T-helper 2 cell treated with Interferon-gamma antibody and Interleukin-4, amounts not matched to agents 5 μg/mL and 100 μg/mL, for 36 hours (primary cell): ENCODE data around the gene ABO.
"Not testable (repeated sequence)": the region's sequence is repeated elsewhere in the genome, so short reads cannot be mapped to it uniquely, and the experiment has no call there.

Experiments
- DNase-seq: peaks from one replicate; pipeline ENCODE4 v3.0.0; 2021; ENCODE audit warnings: low spot score
- H3K27ac Mint-ChIP-seq: one replicate; pipeline ENCODE4 v1.8.0; 2021; ENCODE audit warnings: mild to moderate bottlenecking, mixed read lengths
- H3K27me3 Mint-ChIP-seq: one replicate; pipeline ENCODE4 v1.8.0; 2021; ENCODE audit warnings: low read depth, mixed read lengths
- H3K36me3 Mint-ChIP-seq: one replicate; pipeline ENCODE4 v1.8.0; 2021; ENCODE audit warnings: low read depth, mixed read lengths
- H3K4me1 Mint-ChIP-seq: one replicate; pipeline ENCODE4 v1.8.0; 2021; ENCODE audit warnings: low read depth, mixed read lengths
- H3K4me3 Mint-ChIP-seq: one replicate; pipeline ENCODE4 v1.8.0; 2022; ENCODE audit warnings: mild to moderate bottlenecking, moderate library complexity, mixed read lengths
- H3K9me3 Mint-ChIP-seq: one replicate; pipeline ENCODE4 v1.8.0; 2021; ENCODE audit warnings: mixed read lengths

ABO gene

GRCh38 chr9:133208171-133208879 is 66.7 kb downstream of the ABO start:
- not testable (repeated sequence) for H3K4me3 Mint-ChIP-seq

GRCh38 chr9:133207540-133208170 is 67.3 kb downstream of the ABO start:
- H3K27me3 Mint-ChIP-seq: no peaks in the 10 kb centered on the region
- no peaks in the 10 kb centered on the region for H3K9me3 Mint-ChIP-seq
- H3K27ac Mint-ChIP-seq: no peak overlapping the region
- H3K4me1 Mint-ChIP-seq: no peaks in the 10 kb centered on the region
- H3K4me3 Mint-ChIP-seq: no peak overlapping the region
- H3K36me3 Mint-ChIP-seq: no peaks in the 10 kb centered on the region
- no peak for DNase-seq

More at GRCh38 chr9:133208171-133208879, 66.7 kb downstream of the ABO start:
- not testable (repeated sequence) for DNase-seq, H3K27me3 Mint-ChIP-seq, H3K4me1 Mint-ChIP-seq, H3K9me3 Mint-ChIP-seq, H3K36me3 Mint-ChIP-seq, H3K27ac Mint-ChIP-seq

- DNase-seq: no peak
- no peaks in the 10 kb centered on the region for H3K27me3 Mint-ChIP-seq
- no peaks in the 10 kb centered on the region for H3K36me3 Mint-ChIP-seq
- no peak overlapping the region for H3K27ac Mint-ChIP-seq
- H3K9me3 Mint-ChIP-seq: no peaks in the 10 kb centered on the region
- H3K4me3 Mint-ChIP-seq: no peak overlapping the region
- no peaks in the 10 kb centered on the region for H3K4me1 Mint-ChIP-seq
Measured at GRCh38 chr9:133207021-133207531, 67.9 kb downstream of the ABO start.

GRCh38 chr9:133205996-133206931 is 68.7 kb downstream of the ABO start:
- no peaks in the 10 kb centered on the region for H3K27me3 Mint-ChIP-seq
- H3K9me3 Mint-ChIP-seq: no peaks in the 10 kb centered on the region
- no peaks in the 10 kb centered on the region for H3K4me1 Mint-ChIP-seq
- no peaks in the 10 kb centered on the region for H3K36me3 Mint-ChIP-seq
- no peak overlapping the region for H3K4me3 Mint-ChIP-seq
- no peak overlapping the region for H3K27ac Mint-ChIP-seq
- DNase-seq: no peak

- H3K36me3 Mint-ChIP-seq, H3K27me3 Mint-ChIP-seq, DNase-seq, H3K4me3 Mint-ChIP-seq, H3K27ac Mint-ChIP-seq, H3K4me1 Mint-ChIP-seq, H3K9me3 Mint-ChIP-seq: not testable (repeated sequence)
Measured at GRCh38 chr9:133205481-133205887, 69.5 kb downstream of the ABO start.
